GM12873 (cell line): Measurements from ENCODE around the gene TOMM22.

Experiments
- CTCF ChIP-seq: IDR thresholded peaks from 2 replicates; pipeline ENCODE4 v1.5.1; 2012; ENCODE audit warnings: low read depth, mild to moderate bottlenecking, moderate library complexity, low read length, control low read depth; ENCODE audit not compliant: insufficient read depth; ENCODE audit errors: missing control alignments

The TOMM22 gene

DNA sequence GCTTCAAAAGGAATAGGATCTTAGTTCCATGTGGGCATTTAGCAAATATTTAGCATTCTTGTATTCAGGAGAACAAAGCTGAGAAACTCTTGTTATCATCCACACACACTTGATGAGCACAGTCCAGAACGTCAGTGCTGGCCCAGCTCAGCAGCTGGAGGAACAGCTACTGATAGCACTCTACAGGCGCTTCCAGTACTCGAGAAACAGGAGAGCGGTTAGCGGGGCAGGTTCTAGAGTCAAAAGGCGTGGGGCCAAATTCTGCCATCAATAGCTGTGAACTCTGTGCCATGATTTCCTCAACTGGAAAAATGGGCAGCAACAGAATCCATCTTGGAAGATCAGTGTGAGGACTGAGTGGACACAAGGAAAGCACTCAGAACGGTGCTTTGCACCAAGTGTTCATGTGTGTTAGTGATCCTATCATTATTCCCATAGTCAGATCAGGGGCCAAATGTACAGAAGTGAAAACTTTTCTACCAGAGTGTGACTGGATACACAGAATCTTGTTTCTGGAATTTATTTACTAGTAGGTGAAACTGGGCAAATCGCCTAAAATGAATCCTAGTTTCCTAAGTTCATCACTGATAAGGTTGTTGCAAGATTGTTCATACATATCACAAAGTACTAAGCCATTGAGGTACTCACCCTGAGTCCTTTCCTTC, 15.8 kb downstream of the TOMM22 start:
- TF ChIP-seq CTCF = no peak

DNA sequence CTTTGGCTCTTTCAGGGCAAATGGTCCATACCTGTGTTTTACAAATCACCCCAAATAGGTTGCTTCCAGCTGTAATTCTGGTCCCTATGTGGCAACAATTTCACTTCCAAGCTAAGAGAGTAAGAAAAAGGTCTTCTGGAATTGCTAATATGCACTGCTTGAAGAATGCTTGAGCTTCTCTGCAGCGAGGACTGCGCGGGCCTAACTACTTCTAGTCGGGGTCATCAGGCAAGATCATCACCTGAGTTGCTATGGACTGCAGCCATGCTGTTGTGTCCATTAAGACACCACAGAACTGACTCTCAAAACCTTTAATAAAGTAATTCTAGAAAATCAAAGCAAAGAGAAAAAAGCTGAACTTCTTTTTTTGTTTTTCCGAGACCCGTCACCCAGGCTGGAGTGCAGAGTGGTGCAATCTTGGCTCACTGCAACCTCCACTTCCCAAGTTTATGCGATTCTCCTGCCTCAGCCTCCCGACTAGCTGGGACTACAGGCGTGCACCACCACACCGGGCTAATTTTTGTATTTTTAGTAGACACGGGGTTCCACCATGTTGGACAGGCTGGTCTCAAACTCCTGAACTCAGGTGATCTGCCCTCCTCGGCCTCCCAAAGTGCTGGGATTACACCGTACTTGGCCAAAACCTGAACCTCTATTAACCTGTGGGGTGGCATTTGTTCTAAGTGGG, 16.8 kb downstream of the TOMM22 start:
- TF ChIP-seq CTCF = no peak

GRCh38 chr22:38699143-38699542, 17.4 kb downstream of the TOMM22 start:
- TF ChIP-seq CTCF = no peak

DNA sequence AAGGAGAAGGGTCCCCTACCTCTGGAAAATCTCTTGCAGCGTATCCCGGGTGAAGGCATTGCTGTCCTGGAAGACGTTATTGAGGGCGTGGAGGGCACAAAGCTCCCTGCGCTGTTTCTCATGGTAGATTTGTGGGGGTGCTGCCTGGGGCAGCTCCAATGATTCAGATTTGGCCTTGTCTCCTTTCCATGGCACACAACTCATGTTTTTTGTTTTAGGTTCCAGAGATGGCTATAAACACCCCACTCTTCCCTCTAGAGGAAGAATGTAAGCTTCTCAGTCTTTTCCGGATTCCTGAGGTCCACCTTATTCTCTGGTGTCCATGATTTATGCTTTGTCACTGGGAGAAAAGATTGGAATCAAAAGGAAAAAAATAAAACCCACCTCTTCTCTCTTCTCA, 18.0 kb downstream of the TOMM22 start:
- no peak for TF ChIP-seq CTCF

DNA sequence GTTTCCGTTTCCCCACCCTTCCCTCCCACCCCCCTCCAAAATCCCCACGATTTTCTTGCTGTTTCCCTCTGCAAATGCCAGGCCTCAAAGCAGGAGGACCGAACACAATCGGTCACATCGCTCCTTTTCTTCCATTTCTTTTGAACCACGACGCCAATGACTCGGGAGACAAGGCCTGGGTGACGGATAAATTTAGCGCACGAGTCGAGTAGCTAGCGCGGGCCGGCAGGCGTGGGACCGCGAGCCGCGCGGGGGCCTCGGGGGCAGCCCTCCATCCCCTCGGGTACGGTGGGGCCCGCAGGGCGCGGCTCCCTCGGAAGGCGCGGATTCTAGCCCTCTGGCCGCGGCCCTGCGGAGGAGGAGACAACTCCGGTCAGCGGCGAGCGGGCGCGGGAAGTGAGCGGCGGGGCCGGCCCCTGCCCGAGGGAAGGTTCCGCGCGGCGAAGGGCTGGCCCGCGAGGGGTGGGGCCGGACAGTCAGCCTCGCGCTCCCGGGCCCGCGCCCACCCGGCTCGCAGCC, 18.6 kb downstream of the TOMM22 start:
- TF ChIP-seq CTCF = no peak

DNA sequence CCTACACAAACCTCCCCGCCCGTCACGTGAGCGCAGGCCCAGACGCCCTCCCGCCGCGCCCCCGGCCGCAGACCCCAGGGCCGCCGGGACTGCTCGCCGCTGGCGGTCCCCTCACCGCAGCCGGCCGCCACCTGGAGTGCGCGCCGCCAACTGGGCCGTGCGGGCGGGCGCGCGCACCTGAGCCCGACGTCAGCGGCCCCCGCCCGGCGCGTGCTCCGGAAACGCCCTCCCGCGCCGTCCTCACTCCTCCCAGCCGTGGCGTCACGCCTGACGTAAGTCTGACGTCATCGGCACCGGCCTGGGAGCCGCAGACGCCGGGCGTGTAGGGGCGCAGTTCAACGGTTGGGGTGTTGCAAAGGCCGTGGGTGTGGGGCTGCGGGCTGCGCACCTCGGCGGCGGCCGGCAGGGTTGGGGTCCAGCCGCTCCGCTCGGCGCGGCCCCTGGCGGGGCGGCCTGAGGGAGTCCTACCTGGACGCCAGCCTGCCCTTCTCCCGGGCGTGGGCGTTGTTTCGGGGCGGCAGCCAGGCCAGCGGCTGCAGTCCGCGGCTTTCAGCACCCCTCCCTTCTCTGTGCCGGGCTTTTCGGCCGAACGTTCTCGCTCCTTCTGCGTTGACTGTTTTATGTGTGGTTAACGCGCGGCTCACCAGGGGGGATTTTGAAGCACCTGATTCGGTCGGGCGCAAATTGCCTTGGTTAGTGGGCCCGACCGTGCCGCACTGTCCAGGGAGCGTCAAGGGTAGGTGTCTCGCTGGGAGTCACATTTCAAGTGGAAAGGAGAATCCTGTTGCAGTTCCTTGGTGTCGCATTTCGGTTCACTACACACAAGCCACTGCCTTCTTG, 19.3 kb downstream of the TOMM22 start, which contains the start of gene JOSD1:
TSS of gene JOSD1 (minus strand) at position 155 of the 840 bp plus-strand sequence. CDS start 956 bp downstream, outside the sequence.
- no peak for TF ChIP-seq CTCF
